GM19193 (cell line): Measurements from ENCODE around the gene WIPF1.

Source experiments
- POLR2A ChIP-seq: IDR thresholded peaks from 4 replicates; pipeline ENCODE4 v1.6.1; 2011; ENCODE audit not compliant: insufficient read depth, insufficient read length; ENCODE audit errors: extremely low read depth

Gene WIPF1

DNA sequence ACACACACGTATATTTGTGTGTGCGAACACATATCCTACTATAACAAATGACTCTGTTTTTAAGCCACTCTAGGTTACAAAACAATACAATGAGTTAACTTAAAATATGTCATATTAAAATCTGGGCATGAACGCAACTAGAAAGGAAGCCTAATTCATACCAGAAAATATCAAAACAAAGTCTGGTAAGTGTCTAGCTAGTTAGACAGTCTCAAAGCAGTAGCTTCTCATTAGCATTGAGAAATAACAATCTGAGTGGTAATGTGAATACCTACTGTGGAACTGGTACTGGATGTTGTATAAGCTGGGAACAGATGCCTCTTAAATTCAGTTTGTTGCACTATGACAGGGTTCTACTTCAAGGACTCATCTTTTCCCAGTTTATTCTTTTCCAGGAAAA, 32.5 kb upstream of the WIPF1 start:
- TF ChIP-seq POLR2A = no peak

DNA sequence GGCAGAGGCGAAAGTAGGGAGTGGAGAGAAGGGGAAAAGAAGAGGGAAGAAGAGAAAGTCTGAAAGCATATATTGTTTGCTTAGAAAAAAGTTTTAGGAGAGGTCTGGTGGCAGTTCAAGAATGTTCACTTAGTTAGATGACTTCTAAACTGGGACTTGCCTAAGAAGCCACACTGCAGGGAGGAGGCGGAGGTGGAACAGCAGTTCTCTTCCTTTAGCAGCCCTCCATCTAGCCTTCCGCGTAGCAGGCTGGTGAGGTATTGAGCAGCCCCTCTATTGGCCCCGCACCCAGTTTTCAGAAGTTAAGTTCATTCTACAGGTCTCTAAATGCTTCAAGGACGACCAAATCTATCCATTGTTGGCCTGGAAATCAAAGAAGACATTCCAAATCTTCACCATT, 31.9 kb upstream of the WIPF1 start:
- TF ChIP-seq POLR2A = no peak

DNA sequence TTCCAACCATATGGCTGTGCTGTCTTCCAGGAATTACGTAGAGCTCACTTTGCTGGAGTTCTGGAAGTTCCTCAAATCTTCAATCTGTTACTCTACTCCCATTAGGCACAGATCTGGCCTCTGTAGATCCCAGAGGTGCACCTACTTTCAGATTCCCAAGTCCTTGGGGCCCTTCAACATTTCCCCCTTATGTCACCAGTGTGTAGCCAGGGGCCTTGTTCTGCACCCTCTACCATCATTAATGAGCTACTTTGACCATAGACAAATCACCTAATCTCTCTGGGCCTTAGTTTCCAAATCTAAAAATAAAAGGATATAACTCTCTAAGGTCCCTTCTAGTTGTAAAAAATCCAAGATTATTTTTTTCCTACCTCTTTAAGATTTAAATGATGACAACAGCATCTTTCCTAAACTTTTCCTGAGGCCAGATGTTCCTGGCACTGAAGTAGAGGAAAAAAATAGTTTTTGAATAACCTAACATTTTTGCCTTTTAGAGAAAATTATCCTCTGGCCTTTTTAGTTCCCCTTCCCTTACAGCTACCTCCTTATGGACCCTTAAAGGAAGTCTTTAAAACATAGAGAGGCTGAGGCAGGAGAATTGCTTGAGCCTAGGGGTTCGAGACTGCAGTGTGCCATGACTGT, 31.0 kb upstream of the WIPF1 start:
- TF ChIP-seq POLR2A = no peak

- no peak for TF ChIP-seq POLR2A
Observed at GRCh38 chr2:174627216-174627615, 29.6 kb upstream of the WIPF1 start.

DNA sequence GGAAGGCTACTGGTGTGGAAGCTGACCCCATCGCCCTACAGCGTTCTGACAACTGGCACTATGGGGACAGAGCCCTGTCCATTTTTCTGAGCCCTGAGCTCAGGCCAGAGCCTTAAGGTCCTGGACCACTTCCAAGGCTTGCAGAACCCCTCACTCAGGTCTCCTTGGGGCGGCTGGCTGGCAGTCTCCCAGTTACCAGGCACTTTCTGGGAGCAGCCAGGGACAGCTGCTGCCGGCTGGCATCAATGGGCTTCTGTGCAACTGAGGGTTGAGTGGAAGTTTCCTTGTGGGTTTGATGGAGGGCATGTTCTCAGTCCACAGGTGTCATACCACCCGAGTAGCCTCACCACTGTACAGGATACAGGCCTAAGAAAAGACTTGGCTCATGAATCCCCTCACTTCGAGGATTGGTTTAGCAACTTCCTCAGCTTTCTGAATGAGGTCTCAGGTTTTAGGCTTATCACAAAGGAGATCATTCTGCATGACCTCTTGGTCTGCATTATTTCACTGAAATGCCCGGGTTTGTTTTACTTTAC, 27.4 kb upstream of the WIPF1 start:
- no peak for TF ChIP-seq POLR2A

DNA sequence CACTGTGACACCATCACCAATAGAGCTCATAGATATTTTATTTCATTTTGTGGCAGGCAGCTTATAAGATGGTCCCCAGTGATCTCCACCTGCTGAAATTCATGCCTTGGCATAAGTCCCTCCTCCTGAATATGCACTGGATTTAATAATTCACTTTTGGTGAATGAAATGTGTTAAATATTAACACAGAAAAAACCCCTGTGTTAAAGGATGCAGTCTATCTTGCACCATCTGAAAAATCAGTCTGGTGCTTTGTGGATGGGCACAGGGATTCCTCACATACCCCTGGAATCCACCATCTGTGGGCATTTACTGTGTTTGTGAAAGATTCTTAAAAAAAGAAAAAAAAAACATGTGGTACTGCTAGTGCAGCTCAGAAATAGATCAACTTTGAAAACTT, 26.1 kb upstream of the WIPF1 start:
- TF ChIP-seq POLR2A = no peak

GRCh38 chr2:174623106-174623637, 25.6 kb upstream of the WIPF1 start:
- TF ChIP-seq POLR2A = no peak

DNA sequence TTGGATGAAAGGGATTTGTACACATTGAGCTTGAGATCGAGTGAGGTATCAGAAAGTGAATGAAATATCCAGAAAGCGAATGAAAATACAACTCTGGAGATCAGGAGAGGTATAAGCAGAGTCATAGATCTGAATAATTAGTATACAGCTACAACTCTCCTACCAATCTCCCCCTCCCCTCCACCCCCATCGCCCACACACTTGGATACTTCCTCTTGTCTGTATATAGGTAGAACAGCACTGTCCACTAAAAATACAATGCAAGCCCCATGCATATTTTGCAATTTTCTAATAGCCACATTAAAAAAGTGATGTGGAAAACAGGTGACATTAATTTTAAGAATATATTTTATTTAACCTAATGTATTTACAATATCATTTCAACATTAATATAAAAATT, 23.7 kb upstream of the WIPF1 start:
- TF ChIP-seq POLR2A = no peak

- no peak for TF ChIP-seq POLR2A
Observed at GRCh38 chr2:174618179-174618578, 20.6 kb upstream of the WIPF1 start.

DNA sequence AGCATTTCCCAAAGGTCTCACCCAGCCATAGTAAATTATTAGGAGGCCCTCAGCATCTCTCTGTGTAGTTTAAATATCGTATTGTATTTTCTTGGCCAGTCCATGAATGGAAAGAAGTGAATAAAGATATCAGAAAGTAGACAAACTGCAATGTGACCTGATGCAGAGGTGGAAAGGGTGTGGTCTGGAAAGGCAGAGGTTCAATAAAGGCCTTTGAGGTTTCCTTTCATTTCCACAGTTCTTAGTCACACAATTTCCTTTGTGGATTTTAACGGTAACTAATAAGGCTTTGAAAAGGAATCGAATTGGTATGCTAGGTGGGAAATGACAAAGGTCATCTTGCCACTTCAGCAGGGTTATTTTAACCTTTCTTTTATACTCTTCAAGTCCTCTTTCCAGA, 20.1 kb upstream of the WIPF1 start:
- no peak for TF ChIP-seq POLR2A

GRCh38 chr2:174617120-174617519, 19.5 kb upstream of the WIPF1 start:
- no peak for TF ChIP-seq POLR2A

- no peak for TF ChIP-seq POLR2A
Observed at GRCh38 chr2:174615871-174616436, 18.4 kb upstream of the WIPF1 start.

DNA sequence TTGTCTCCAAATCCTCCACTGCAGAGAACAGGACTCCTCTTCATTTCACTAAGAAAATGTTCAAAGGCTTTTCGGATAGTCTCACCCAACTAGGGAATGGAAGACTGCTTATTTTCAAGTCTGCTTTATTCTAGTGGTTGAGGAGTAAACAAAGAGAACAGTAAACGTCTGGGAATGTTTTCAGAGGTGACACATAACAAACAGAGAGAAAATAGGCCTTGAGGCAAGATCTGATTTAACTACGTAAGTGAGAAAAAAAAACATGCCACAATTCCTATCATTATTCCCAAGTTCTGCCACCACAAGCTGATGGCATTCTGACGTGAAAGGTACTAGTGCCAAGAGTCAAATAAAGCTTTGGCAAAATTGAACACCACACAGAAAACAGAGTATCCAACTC, 16.7 kb upstream of the WIPF1 start:
- TF ChIP-seq POLR2A = no peak

DNA sequence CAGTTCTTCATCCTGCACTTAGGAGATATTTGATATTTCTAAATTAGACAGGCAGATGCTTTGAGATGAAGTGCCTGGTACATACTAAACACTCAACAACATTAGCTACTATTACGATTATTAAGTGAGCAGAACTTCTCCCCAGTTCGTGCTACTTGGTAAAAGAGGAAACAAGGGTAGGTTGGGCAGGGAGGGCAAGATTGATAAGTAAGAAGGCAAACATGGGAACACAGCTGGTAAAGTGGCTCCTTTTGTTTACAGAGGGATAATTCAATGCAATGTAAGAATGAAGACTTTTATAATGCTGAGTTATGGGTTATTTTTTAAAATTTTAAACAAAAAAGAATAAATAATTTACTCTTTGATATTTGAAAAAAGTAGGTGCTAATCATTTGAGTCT, 15.9 kb upstream of the WIPF1 start:
- TF ChIP-seq POLR2A = no peak

GRCh38 chr2:174612970-174613369, 15.4 kb upstream of the WIPF1 start:
- no peak for TF ChIP-seq POLR2A

GRCh38 chr2:174611854-174612253, 14.2 kb upstream of the WIPF1 start:
- no peak for TF ChIP-seq POLR2A

DNA sequence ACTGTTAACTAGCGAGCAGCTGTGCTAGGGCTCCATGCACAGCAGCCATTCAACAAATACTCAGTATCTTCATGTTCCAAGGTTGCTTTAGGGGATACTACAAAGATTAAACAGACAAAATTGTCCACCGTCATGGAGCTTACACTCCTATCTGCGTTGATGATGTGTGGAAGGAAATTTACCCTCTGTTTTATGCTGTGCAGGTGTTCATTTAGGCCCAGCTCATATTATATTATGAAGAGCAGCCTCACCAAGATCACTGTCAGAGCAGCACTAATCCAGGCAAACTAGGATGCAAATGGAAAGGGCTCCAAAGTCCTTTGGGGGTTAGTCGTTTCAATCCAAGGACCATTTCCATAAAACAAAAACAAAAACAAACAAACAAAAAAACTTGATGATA, 13.4 kb upstream of the WIPF1 start:
- TF ChIP-seq POLR2A = no peak

DNA sequence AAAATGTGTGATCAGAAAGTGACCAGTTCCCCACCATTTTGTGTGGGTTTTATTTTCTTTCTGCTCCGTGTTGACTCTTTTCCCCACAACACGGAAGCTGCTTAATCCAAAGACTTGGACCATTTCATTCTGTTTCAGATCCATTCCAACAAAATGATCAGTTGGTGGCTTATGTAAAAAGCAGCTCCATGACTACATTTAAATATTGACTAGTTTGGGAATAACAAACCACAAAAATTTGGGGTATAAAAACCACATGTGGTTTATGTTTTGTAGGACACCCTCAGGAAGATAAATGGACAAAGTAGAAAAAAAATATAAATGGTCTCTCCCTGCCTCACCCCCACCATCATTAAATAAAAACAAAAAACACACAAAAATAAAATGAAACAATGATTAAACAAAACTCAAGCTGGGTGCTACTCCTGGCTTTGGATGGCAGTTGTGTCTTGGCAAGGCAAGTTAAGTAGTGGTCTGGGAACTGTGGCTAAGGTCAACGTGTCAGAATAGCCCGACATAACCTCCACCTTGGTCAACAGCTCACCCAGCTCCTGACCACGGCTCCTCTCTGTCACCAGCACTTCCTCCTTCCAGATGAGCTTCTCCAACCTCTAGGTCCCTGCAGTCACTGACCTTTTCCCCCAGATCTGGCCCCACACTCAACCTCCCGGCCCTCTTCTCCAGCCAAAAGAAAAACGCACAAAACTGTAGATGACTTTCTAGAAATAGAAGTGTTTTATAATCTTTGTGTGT, 12.8 kb upstream of the WIPF1 start:
- TF ChIP-seq POLR2A = no peak
